Activated CD8-positive, alpha-beta memory T cell treated with anti-CD3 and anti-CD28 coated beads, Interleukin-2, amount 50 U/mL, for 1 hour (primary cell): ENCODE results near the gene GABRB2.

ENCODE experiments used
- DNase-seq: peaks from one replicate; pipeline ENCODE4 v3.0.0-alpha.2; 2020; ENCODE audit errors: extremely low read depth

Gene GABRB2

DNA sequence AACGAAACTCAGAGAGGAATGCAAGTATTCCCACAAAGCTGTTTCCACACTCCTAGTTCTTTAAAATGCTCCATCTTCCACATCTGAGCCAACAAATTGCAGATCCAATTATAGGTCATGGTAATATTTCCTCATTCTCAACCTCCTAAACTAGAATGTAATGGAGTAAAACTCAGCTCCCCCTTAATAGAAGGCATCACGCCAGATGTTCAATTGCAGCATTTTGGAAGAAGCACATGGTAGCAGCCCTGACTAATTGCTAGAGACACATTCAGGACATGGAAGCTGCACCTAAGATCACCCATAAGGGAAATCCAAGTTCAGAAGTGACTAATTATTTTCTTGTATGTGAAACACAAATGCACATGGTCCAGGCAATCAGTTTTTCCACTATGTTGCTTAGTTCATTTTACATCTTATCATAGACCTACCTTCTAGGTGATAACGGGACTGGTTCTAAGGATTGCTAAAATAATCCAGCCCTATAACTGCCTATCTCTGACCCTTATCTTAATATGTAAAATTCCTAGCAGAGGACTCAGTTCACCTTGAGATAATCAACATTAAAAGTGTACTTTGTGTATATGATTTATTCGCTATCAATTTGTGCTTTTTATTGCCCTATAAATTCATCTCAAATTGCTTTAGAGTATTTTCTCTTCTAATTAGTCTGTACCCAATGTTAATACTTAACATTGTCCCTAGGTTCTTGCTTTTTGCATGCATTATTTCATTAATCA lies 75.1 kb downstream of the GABRB2 start:
- no peak for DNase-seq

DNA sequence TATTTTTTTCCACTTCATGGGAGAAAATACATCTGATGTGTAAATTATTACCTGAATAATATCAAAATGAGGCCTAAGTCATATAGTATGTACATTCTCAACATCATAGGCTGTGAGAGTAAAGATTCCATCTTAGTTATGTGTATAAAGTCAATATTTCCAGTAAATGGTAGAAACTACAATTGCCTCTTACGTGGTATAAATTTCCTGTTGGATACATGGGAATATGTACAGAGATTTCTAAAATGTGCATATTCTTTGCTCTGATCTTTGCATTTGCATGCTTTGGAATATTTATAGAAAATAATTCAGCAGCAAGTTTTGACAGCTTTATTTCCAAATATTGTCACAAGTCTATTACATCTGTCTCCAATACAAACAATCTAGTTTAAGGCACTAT lies 78.8 kb downstream of the GABRB2 start:
- no peak for DNase-seq

DNA sequence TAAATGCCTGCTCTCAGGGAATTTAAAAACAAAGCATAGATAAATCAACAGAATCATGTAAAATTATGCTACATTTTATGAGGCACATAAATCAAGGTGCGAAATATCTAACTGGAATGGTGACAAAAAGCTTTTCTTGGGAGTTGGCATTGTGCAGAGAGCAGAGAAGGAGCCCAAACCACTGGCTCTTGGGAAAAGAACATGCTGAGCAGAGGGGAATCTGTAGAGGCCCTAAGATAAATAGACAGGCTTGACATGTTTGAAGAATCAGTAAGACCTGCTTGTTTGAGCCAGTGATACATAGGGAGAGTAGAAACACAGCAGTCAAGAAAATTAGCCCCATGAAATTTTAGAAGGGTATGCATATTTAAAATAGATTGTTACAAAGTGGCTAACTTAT lies 85.8 kb downstream of the GABRB2 start:
- DNase-seq, result no peak

DNA sequence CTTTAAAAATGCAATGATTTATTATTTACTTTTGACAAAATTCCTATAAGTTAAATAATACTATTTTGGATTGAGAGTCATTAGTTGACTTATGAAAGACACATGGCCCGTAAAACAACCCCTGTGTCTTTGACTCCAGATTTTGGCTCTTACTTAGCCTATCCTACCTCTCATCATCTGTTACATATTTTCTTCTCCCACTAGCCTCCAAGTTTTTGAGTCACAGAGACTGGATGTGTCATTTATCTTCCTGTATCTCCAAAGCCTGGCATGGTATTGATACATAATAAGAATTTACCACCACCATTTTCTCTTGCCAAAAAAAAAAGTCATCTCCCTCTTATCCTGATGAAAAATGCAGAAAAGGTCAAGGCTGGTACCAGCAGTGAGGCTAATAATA lies 99.9 kb downstream of the GABRB2 start:
- no peak for DNase-seq

DNA sequence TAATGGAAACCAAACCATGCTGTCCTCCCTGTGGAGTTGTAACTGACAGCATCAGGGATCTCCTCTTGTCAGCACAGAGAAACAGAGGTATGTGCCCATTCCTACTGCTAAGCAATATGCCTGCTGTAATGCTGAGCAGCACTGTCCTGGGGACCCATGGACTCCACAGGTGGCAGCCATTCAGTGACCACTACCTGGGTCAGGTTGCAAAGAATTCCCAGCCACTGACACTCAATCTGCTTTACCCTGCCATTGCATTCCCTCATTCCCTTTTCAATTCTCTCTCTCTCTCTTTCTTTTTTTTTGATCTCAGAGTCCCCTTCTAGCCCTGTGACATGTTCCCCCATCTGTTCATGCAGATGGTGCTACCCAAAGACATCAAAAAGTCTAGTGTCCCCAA lies 104.1 kb downstream of the GABRB2 start:
- no peak for DNase-seq

DNA sequence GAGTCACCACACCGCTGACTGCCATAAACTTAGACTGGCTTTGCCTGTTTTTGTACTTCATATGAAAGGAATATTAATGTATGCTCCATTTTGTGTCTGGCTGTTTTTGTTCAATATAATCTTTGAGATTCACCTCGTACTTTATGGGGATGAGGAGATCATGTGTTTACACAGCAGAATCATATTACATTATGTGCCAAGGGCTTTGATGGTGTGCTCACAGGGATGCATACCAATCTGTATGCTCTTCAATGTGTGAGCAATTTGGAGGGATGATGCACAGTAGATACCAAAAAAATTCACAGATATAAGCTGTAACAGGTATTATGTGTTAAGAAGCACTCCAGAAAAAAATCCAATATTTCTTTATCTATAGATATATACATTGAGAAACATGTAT lies 113.7 kb downstream of the GABRB2 start:
- no peak for DNase-seq

DNA sequence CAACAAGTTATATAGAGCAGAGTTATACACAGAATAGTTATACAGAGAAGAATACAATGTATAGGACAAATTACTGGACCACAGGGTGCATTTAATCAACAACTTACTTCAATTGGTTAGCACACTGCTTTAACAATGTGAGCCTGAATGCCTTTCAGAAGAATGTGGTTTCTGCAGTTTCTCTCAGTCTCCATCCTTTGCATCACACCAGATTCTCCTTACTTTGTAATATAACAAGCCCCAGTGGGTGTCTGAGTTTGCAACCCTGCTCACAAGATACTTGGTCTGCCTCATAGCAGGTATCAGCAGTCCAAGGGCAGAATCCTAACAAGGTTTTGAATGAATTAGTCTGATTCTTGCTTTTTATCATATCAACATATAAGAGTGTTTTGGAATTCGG lies 114.6 kb downstream of the GABRB2 start:
- DNase-seq, result no peak

DNA sequence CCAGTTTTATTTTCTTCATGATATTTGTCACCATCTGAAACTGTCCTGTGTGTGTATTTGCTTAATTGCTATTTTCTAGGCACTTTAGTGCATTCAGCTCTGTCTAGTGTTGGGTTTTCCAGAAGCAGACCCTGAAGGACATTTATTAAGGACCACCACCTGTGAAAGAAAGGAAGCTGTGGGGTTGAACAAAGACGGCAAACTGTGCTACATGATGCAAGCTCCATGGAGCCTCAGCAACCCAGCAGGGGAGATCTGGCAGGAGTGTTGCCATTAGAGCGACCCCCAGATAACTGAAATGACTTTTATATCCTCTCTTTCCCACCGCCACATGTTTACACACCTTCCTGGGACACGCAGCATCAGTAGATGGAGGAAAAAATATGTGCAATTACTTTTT lies 125.5 kb downstream of the GABRB2 start:
- DNase-seq, result no peak

DNA sequence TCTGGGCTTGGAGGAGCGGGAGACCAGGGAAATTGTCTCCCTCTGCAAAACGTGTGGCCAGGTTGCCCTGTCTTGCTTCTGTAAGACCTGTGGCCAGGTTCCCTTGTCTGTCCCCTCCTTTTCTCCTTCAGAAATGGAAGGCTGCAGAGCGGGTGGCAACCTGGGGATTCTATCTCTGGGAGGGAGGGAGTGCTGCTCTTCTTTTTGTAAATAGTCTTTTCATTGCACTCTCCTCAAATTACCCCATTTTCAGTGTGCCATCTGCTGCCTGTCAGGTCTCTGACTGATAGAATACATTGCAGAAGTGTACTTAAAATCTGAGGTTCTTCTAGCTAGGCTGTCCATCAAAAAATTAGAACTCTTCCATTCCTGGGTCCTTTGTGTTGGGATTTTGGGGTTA lies 126.0 kb downstream of the GABRB2 start:
- DNase-seq, result no peak

DNA sequence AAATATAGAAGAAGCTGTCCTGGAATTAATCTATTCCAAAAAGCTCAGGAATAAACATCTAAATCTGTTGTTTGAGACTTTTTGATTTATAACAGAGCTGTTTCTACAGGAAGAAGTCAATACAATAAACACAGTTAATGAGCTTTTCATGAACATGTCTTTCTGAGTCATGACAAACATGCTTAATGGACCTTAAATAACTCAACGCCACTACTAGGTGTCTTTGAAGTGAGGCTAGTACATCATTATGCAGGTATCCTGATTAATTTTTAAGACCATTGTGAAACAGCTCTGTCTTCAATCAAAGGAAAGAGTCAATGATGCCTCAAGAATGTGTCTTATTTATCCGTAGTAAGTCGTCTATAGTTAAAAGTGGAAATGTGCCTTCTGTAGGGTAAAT lies 131.6 kb downstream of the GABRB2 start:
- DNase-seq, result no peak

DNA sequence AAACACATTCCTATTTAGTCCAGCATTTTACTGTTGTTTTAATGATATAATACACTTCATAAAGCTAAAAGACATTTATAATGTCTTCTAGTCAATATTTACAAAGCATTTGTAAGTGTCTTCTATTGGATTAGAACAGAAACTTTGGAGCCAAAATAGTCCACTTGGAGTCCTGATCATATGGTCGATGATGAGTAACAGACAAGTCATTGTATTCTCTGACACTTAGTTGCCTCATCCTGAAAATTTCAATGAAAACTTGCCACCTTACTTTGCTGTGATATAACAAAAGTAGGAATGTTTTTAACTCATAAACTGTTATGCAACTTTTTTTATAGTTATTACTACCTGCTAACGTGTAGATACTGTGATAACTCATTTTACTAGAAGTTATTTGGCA lies 132.5 kb downstream of the GABRB2 start:
- DNase-seq, result no peak

DNA sequence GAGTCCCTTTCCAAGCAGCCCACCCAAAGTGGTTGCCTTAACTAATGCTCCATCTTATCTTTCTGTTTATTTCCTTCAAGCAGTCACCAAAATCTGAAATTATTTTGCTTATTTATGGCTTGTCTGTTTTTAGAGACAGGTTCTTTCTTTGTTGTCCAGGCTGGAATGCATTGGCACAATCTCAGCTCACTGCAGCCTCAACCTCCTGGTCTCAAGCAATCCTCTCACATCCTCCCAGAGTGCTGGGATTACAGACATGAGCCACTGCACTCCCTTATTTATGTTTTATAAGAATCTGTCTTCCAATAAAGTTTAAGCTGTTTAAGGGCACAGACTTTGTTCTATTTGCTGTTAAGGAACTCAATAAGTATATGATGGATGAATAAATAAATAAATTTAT lies 133.7 kb downstream of the GABRB2 start:
- no peak for DNase-seq

DNA sequence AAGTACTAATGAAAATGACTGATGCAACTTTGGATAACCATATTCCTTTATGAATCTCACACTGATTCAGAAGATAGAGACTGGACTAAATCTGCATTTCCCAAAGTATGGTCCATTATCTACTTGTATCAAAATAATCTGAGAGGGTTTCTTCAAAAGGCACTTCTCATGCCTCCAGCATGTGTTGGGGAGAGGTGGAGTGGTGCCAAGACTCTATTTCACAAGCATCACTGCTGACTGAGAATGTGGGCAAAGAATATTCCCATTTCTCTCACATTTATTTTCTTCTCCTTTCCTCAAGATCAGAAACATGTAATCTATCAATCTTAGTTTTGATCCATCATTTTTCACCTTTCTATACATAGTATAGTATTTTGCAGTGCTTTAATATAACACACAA lies 135.4 kb downstream of the GABRB2 start:
- no peak for DNase-seq

DNA sequence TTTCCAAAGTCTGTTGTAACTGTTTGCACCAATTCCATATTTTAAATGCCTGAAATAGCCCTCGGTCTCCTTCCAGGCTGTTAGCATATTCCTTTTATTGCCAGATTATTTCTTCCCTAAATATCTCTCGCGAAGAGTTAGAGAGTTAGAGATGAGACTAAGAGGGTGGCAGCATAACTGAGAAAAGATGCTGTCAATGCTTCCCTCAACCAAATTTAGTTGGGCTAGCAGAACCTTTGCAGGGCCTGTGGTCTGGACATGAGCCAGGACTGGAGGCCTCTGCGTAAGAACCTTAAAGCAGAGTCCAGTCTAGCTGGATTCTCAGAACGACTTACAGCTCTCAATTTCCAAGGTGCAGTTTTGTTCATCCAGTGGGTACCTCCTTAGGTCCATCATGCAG lies 135.9 kb downstream of the GABRB2 start:
- DNase-seq, result no peak

DNA sequence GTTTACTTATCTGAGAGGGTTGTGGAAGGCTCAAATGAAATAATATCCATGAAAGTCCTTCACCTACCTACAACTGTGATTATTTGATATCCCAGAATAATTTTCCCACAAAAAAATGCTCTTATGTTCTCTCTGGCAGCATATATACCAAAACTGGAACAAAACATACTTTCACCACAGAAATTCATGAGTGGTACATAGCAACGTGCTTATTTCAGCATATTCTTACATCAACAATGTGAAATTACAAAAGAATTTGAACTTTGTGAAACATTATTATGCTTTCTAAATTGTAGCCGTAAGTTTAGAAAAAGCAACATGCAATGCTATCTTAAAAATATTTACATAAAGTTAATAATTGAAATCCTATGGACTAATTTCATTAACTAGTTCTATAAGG lies 137.1 kb downstream of the GABRB2 start:
- no peak for DNase-seq

DNA sequence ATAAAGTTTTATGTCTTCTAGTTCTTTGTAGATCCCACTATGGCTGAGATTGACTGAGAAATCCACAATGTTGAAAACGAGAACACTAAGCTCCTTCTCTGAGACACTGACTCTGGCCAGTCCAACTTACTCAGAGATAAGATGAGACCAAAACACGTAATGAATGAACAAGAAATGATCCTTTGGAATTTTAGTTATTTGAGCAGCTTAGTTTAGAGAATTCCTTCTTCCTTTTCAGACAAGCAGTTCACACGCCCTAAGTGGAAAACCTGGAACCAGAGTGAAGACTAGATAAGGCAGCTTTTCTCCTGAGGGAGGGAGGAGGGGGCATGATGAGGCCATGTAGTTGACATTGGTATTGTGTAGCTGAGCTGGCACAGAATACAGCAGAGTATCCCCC lies 139.6 kb downstream of the GABRB2 start:
- DNase-seq, result no peak

DNA sequence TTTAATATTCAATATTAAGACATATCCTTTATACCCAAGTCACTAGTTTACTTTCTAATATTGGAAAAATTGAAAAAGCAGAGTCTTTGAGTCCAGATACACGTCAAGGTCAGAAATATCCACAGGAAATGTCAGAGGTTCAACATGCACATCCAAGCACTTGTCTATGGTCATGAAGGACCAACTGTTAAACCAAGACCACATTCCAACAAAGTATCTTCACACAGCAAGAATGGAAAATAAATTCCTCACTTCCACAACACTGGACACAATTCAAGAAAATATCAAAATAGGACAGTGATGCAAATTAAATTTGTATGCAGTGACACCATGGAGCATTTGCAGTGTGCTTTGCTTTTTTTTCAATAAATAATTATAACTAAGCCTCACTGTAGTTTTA lies 142.5 kb downstream of the GABRB2 start:
- no peak for DNase-seq

DNA sequence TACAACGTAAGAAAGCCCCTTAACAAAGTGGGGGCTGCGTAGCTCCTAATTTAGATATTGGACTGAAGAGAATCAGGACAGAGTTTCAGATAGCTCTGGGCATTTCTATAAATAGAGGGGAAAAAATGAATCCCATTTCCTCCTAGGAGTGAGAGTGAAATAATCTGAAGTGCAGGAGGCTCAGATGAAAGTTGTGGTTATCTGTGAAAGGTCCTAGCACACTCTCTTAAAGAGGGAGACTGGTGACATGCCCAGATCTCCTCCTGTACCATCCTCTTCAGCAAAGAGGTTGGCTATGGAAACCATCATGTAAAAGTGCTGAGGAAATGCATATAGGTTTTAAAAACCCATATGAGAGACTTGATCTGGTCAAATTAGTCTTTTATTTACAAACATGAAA lies 143.4 kb downstream of the GABRB2 start:
- DNase-seq, result no peak

DNA sequence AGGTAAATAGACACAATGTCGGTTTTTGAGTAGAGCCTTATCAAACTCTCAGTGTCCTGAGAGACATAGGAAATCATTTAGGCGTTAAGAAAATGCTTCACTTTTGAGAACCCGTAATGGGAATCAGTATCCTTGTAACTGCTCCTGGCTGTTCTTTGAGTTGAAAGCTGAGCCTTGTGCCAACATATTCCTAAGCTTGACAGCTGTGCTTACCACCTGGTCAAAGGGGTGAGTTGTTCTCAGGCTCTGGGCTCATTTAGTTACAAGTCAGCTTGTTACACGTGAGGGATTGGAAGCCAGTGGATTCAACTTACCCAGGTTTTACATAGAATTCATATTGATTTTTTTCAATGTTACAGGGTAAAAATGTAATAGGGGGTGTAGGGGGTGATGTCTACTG lies 145.9 kb downstream of the GABRB2 start:
- DNase-seq, result no peak

DNA sequence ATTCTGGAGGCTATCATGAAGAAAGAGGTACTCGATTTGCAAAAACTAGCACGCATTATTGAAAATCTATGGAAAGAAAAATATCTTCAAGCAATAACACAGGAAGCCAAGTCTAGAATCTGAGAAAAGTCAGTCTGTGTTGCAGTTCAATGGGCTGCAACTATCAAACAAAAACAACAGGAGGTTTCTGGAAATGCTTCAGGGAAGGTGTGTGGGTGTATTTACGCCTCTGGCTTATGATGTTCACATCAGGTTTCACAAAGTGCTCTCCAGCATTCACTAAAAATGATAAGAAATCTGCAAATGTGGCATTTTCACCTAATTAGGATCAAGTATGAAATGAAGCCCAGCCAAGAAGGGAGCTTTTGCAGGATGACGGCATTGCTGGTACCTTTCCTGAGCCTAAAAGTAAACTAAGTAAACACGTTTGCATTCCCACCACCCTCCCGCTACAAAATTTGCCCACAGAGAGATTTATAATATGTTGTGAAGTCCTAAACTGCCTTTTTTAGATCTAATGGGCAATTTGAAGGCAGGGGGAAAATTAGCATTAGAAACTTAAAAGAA lies 146.4 kb downstream of the GABRB2 start:
- no peak for DNase-seq

DNA sequence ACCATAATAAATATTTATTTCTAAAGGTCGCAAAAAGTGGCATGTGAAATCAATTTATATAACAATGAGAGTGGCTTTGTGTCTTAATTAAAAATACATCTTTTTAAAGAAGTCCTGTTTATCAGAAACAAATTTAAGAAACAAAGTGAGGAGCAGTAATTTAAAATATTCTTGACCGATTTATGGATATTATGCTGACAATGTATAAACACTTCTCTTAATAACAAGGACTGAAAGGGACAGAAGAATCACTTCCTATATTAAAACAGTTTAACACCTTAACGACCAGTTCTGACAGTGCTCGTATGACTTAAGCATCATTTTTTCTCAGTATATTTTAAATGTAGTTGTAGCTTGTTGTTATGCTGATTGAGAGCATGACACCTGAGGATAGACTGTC lies 149.1 kb downstream of the GABRB2 start:
- DNase-seq, result no peak

DNA sequence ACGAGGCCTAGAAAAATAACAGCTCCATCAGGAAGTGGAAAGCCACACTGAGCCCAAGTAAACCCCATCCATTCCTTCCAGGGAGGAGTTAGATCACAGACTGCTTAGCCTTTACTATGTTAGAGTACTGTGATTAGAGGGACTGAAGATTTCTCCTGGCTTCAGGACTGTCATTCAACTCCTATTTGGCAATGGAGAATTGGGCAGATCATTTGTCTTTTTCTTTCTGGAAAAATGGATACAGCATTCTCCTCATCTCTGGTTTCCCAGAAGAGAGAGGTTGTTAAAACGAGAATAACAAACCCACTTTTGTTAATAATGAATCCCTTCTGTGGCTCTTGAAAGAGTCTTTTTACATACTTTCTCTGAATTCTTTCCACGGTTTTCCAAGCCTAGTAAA lies 150.4 kb downstream of the GABRB2 start:
- DNase-seq, result no peak

DNA sequence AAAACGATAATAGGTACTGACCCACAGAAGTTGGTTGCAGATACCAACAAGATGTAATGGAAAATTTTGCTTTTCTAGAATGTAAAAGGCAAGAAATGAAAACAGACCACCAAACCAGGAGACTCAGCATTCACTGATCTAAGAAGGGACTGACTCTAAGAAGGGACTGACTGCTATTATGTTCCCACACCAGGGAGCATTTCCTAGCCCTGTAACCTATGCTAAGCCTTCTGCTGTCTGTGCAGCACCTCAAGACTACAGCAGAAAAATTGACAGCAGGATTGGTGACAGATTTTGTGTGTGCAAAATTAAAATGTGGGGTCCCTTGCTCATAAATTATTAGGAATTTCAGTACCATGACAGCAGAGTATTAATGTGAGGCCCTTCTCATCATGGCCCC lies 154.8 kb downstream of the GABRB2 start:
- DNase-seq, result no peak

DNA sequence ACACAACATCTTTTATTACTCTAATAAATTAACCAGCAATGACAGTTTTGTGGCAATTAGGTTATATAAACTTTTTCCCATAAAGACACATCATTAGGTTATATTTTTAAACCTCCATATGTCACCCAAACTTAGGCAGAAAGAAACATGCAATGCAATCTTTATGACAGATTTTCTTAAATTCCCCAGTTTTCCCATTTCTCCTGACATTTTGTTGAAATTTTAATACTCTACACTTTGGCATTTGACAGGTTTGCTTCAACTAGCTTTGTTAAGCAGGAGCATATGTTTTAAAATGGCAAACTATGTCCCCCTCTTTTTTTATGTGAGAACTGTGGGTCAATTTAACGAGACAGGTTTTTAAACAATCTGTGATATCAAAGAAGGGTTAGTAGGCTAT lies 155.5 kb downstream of the GABRB2 start:
- DNase-seq, result no peak
